Activated T-helper 17 cell treated with anti-CD3 and anti-CD28 coated beads, Interleukin-2, amount 50 U/mL, for 72 hours (primary cell): ENCODE results near the gene SLC6A7. TPM values are rescaled to one million over a fixed set of nuclear protein-coding genes. Genes with fewer than 3 reads are reported as not detected.
"Not testable (repeated sequence)": the region's sequence is repeated elsewhere in the genome, so short reads cannot be mapped to it uniquely, and the experiment has no call there.

Experiments
- ATAC-seq: fragments of 150-1000 bp; cut with Tn5 transposase; replicated peaks from 2 replicates; pipeline ENCODE4 v1.10.0; 2021; ENCODE audit warnings: mild to moderate bottlenecking, moderate library complexity
- H3K27ac Mint-ChIP-seq: one replicate; pipeline ENCODE4 v1.8.0; 2022; ENCODE audit warnings: mixed read lengths
- H3K27me3 Mint-ChIP-seq: one replicate; pipeline ENCODE4 v1.8.0; 2022; ENCODE audit warnings: mixed read lengths
- H3K36me3 Mint-ChIP-seq: one replicate; pipeline ENCODE4 v1.8.0; 2022; ENCODE audit warnings: low read depth, mild to moderate bottlenecking, mixed read lengths
- H3K4me1 Mint-ChIP-seq: one replicate; pipeline ENCODE4 v1.8.0; 2022; ENCODE audit warnings: mixed read lengths
- H3K4me3 Mint-ChIP-seq: one replicate; pipeline ENCODE4 v1.8.0; 2022; ENCODE audit warnings: mild to moderate bottlenecking, mixed read lengths
- H3K9me3 Mint-ChIP-seq: one replicate; pipeline ENCODE4 v1.8.0; 2022; ENCODE audit warnings: mixed read lengths
- total RNA-seq, 2 donors: library from RNA; stranded (reverse); gene quantifications; one replicate each; pipeline ENCODE4 v1.2.3, GENCODE V29; 2022

Gene SLC6A7
- total RNA-seq, 2 donors from 2014 or later = not detected

- Mint-ChIP-seq H3K36me3 (no peaks in the 10 kb centered on the region), H3K27me3 (peaks cover 4% of the 10 kb centered on the region), H3K27ac (no peak overlapping the region), H3K4me3 (no peak overlapping the region), H3K9me3 (no peaks in the 10 kb centered on the region), H3K4me1 (no peaks in the 10 kb centered on the region)
- no peak for ATAC-seq
These were observed 31.6 kb downstream of the SLC6A7 start for GRCh38 chr5:150221471-150221870.

GRCh38 chr5:150222906-150223305 lies 33.0 kb downstream of the SLC6A7 start:
- no peak for ATAC-seq
- Mint-ChIP-seq H3K36me3 (no peaks in the 10 kb centered on the region), H3K4me3 (no peak overlapping the region), H3K27ac (no peak overlapping the region), H3K4me1 (no peaks in the 10 kb centered on the region), H3K9me3 (no peaks in the 10 kb centered on the region), H3K27me3 (no peaks in the 10 kb centered on the region)

- Mint-ChIP-seq H3K4me1 (no peaks in the 10 kb centered on the region), H3K9me3 (no peaks in the 10 kb centered on the region), H3K27me3 (no peaks in the 10 kb centered on the region), H3K27ac (no peak overlapping the region), H3K4me3 (no peak overlapping the region), H3K36me3 (no peaks in the 10 kb centered on the region)
- no peak for ATAC-seq
These were observed 33.6 kb downstream of the SLC6A7 start for GRCh38 chr5:150223474-150223873.

- Mint-ChIP-seq H3K27me3 (no peaks in the 10 kb centered on the region), H3K9me3 (no peaks in the 10 kb centered on the region), H3K4me1 (no peaks in the 10 kb centered on the region), H3K27ac (no peak overlapping the region), H3K36me3 (no peaks in the 10 kb centered on the region), H3K4me3 (no peak overlapping the region)
- ATAC-seq = no peak
These were observed 34.7 kb downstream of the SLC6A7 start for GRCh38 chr5:150224483-150225027.

GRCh38 chr5:150227036-150227435 lies 37.2 kb downstream of the SLC6A7 start:
- no peaks in the 10 kb centered on the region for H3K27me3 Mint-ChIP-seq
- no peaks in the 10 kb centered on the region for H3K4me1 Mint-ChIP-seq
- H3K27ac Mint-ChIP-seq = no peak overlapping the region
- H3K9me3 Mint-ChIP-seq = no peaks in the 10 kb centered on the region
- no peak for ATAC-seq
- H3K36me3 Mint-ChIP-seq = no peaks in the 10 kb centered on the region
- H3K4me3 Mint-ChIP-seq = no peak overlapping the region

- Mint-ChIP-seq H3K36me3 (no peaks in the 10 kb centered on the region), H3K9me3 (no peaks in the 10 kb centered on the region), H3K27me3 (no peaks in the 10 kb centered on the region), H3K4me1 (no peaks in the 10 kb centered on the region), H3K27ac (no peak overlapping the region), H3K4me3 (no peak overlapping the region)
- no peak for ATAC-seq
These were observed 37.9 kb downstream of the SLC6A7 start for GRCh38 chr5:150227606-150228273.

- no peaks in the 10 kb centered on the region for H3K27me3 Mint-ChIP-seq
- H3K9me3 Mint-ChIP-seq = no peaks in the 10 kb centered on the region
- ATAC-seq = no peak
- H3K4me1 Mint-ChIP-seq = no peaks in the 10 kb centered on the region
- H3K36me3 Mint-ChIP-seq = no peaks in the 10 kb centered on the region
- no peak overlapping the region for H3K4me3 Mint-ChIP-seq
- H3K27ac Mint-ChIP-seq = no peak overlapping the region
These were observed 39.7 kb downstream of the SLC6A7 start for GRCh38 chr5:150229571-150229970.

- no peak for ATAC-seq
- H3K36me3 Mint-ChIP-seq = no peaks in the 10 kb centered on the region
These were observed 41.0 kb downstream of the SLC6A7 start for GRCh38 chr5:150230842-150231241.

GRCh38 chr5:150233706-150234105 lies 43.8 kb downstream of the SLC6A7 start:
- H3K9me3 Mint-ChIP-seq, H3K36me3 Mint-ChIP-seq, ATAC-seq, H3K4me3 Mint-ChIP-seq, H3K4me1 Mint-ChIP-seq, H3K27ac Mint-ChIP-seq, H3K27me3 Mint-ChIP-seq: not testable (repeated sequence)

More at GRCh38 chr5:150230842-150231241, 41.0 kb downstream of the SLC6A7 start:
- no peak overlapping the region for H3K27ac Mint-ChIP-seq
- no peak overlapping the region for H3K4me3 Mint-ChIP-seq
- H3K4me1 Mint-ChIP-seq = no peaks in the 10 kb centered on the region
- no peaks in the 10 kb centered on the region for H3K9me3 Mint-ChIP-seq
- no peaks in the 10 kb centered on the region for H3K27me3 Mint-ChIP-seq

GRCh38 chr5:150234576-150235499 lies 45.0 kb downstream of the SLC6A7 start:
- Mint-ChIP-seq H3K27ac (no peak overlapping the region), H3K9me3 (no peaks in the 10 kb centered on the region), H3K27me3 (no peaks in the 10 kb centered on the region), H3K4me1 (no peaks in the 10 kb centered on the region), H3K4me3 (no peak overlapping the region), H3K36me3 (no peaks in the 10 kb centered on the region)
- ATAC-seq = no peak

GRCh38 chr5:150235500-150235854 lies 45.6 kb downstream of the SLC6A7 start:
- Mint-ChIP-seq H3K36me3 (no peaks in the 10 kb centered on the region), H3K9me3 (no peaks in the 10 kb centered on the region), H3K27me3 (no peaks in the 10 kb centered on the region), H3K4me3 (no peak overlapping the region), H3K27ac (no peak overlapping the region), H3K4me1 (no peaks in the 10 kb centered on the region)
- ATAC-seq = no peak

- Mint-ChIP-seq H3K4me1 (no peaks in the 10 kb centered on the region), H3K27me3 (no peaks in the 10 kb centered on the region), H3K4me3 (no peak overlapping the region), H3K9me3 (no peaks in the 10 kb centered on the region), H3K27ac (no peak overlapping the region), H3K36me3 (no peaks in the 10 kb centered on the region)
- no peak for ATAC-seq
These were observed 46.5 kb downstream of the SLC6A7 start for GRCh38 chr5:150236313-150236712.

- Mint-ChIP-seq H3K27me3 (no peaks in the 10 kb centered on the region), H3K4me1 (no peaks in the 10 kb centered on the region), H3K4me3 (no peak overlapping the region), H3K27ac (no peak overlapping the region), H3K36me3 (no peaks in the 10 kb centered on the region), H3K9me3 (no peaks in the 10 kb centered on the region)
- no peak for ATAC-seq
These were observed 47.3 kb downstream of the SLC6A7 start for GRCh38 chr5:150236981-150237754.

GRCh38 chr5:150238646-150239045 lies 48.8 kb downstream of the SLC6A7 start:
- Mint-ChIP-seq H3K36me3 (no peaks in the 10 kb centered on the region), H3K4me1 (no peaks in the 10 kb centered on the region), H3K4me3 (no peak overlapping the region), H3K27ac (no peak overlapping the region), H3K27me3 (no peaks in the 10 kb centered on the region), H3K9me3 (no peaks in the 10 kb centered on the region)
- ATAC-seq = no peak
